ENCODE results near the gene PRRT4. TPM values are rescaled to one million over a fixed set of nuclear protein-coding genes. Genes with fewer than 3 reads are reported as not detected.

The PRRT4 gene
- total RNA-seq, 1 donor from 2014 or later, result under 0.01 TPM

DNA sequence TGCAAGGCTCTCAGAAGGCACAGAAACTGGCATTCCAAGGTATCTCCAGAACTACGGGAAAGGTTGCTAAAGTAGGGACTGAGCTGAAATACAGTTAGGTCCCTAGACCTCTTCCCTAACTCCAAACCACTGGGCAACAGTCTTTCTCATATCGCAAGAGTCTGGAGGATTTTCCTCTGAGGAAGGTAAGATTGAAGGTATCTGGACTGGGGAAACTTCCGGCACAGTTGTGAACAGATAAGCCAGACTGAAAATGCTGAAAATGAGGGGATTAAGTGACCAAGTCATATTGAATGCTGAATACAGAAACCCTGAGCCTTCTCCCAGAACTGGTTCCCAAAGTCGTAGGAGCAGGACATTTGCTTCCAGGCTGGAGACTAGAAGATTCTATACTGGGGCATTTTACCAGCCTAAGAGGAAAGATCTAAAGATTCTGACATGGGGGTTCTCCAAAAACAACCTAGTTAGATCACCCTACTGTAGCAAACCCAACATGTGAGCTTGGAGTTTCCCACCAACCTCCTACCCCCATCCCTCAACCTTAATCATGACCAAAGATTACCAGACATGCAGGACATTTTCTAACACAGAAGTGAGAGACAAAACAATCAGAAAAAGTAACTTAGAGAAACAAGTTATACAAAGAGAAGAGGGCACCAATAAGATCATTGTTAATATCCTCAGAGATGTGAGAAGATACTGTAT lies 2.8 kb upstream of the PRRT4 start:
- FAIRE-seq (no peak), DNase-seq (ENCODE audit: low read depth) (no peak)
- Histone ChIP-seq H3K4me3 (ENCODE audit: low read depth, low read length) (no peak overlapping the region), H3K36me3 (ENCODE audit: control insufficient read depth, insufficient read depth, low read length) (no peaks in the 10 kb centered on the region), H3K27me3 (ENCODE audit: control insufficient read depth, insufficient read depth, low read length) (peaks cover 2% of the 10 kb centered on the region)
- TF ChIP-seq, protein P1, sequence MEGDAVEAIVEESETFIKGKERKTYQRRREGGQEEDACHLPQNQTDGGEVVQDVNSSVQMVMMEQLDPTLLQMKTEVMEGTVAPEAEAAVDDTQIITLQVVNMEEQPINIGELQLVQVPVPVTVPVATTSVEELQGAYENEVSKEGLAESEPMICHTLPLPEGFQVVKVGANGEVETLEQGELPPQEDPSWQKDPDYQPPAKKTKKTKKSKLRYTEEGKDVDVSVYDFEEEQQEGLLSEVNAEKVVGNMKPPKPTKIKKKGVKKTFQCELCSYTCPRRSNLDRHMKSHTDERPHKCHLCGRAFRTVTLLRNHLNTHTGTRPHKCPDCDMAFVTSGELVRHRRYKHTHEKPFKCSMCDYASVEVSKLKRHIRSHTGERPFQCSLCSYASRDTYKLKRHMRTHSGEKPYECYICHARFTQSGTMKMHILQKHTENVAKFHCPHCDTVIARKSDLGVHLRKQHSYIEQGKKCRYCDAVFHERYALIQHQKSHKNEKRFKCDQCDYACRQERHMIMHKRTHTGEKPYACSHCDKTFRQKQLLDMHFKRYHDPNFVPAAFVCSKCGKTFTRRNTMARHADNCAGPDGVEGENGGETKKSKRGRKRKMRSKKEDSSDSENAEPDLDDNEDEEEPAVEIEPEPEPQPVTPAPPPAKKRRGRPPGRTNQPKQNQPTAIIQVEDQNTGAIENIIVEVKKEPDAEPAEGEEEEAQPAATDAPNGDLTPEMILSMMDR (IDR thresholded peaks at IDR 0.05; ENCODE audit: insufficient read depth, low read length, severe bottlenecking), result no peak

DNA sequence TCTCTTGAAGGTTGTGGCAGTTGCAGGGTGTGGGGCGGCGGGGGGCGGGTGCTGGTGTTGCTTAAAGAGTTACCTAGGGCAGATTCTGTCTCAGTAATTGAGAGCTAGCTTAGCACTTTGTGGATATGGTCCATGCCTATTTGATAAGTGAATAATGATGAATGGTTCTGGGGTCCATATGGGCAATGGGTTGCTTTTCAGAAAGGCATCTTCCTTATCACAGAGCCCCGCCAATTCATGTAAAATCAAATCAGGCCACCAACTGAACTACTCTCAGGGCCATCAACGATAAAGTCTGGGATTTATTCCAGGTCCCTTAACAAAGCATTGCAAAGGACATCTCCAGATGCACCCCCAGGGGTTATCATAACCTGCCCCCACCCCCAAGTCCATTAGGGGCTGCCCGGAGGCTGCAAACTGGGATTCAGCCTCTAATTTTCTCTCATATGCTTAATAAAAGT lies 1.8 kb upstream of the PRRT4 start:
- no peak overlapping the region for H3K4me3 ChIP-seq (ENCODE audit: low read depth, low read length)
- no peak for DNase-seq (ENCODE audit: low read depth)
- H3K27me3 ChIP-seq (ENCODE audit: control insufficient read depth, insufficient read depth, low read length), result peaks cover 2% of the 10 kb centered on the region
- no peaks in the 10 kb centered on the region for H3K36me3 ChIP-seq (ENCODE audit: control insufficient read depth, insufficient read depth, low read length)
- FAIRE-seq, result no peak
- TF ChIP-seq, protein P1 (IDR thresholded peaks at IDR 0.05; ENCODE audit: insufficient read depth, low read length, severe bottlenecking), result no peak

DNA sequence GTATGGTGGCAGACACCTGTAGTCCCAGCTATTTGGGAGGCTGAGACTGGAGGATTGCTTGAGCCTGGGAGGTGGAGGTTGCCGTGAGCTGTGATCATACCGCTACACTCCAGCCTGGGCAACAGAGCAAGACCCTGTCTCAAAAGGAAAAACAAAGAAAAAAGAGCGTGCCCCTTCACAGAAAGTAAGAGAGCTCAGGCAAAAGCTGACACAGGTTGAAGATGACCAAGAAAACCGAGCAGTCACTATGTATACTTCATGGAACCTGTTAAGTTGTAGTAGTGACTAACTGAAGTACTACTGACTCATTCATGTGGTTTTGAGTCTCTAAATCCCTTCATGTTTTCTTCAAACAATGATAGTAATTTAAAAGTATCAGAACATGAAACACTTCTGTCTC lies 1.2 kb upstream of the PRRT4 start:
- DNase-seq (ENCODE audit: low read depth), result peak; percentile 90
- no peak for FAIRE-seq
- Histone ChIP-seq H3K36me3 (ENCODE audit: control insufficient read depth, insufficient read depth, low read length) (no peaks in the 10 kb centered on the region), H3K4me3 (ENCODE audit: low read depth, low read length) (no peak overlapping the region), H3K27me3 (ENCODE audit: control insufficient read depth, insufficient read depth, low read length) (peaks cover 2% of the 10 kb centered on the region)
- TF ChIP-seq, protein P1 (IDR thresholded peaks at IDR 0.05; ENCODE audit: insufficient read depth, low read length, severe bottlenecking), result no peak

DNA sequence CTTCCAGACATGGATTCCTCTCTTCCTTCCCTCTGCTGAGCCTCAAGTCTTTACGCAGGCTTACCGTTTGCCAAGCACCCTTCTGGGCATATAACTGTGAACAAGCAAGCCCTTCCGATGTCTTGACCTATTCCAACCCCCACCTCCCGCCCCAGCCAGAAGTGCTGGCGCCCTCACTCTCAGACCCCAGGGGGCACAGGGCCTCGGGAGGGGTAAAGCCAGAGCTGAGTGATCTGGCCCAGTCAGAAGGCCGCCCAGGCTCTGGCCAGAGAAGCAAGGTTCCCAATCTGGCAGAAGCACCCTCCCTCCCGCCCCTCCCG lies 1.2 kb downstream of the PRRT4 start:
- DNase-seq (ENCODE audit: low read depth) (no peak), FAIRE-seq (no peak)
- TF ChIP-seq, protein P1 (IDR thresholded peaks at IDR 0.05; ENCODE audit: insufficient read depth, low read length, severe bottlenecking), result no peak
- Histone ChIP-seq H3K36me3 (ENCODE audit: control insufficient read depth, insufficient read depth, low read length) (no peaks in the 10 kb centered on the region), H3K4me3 (ENCODE audit: low read depth, low read length) (no peak overlapping the region), H3K27me3 (ENCODE audit: control insufficient read depth, insufficient read depth, low read length) (peaks cover 2% of the 10 kb centered on the region)

DNA sequence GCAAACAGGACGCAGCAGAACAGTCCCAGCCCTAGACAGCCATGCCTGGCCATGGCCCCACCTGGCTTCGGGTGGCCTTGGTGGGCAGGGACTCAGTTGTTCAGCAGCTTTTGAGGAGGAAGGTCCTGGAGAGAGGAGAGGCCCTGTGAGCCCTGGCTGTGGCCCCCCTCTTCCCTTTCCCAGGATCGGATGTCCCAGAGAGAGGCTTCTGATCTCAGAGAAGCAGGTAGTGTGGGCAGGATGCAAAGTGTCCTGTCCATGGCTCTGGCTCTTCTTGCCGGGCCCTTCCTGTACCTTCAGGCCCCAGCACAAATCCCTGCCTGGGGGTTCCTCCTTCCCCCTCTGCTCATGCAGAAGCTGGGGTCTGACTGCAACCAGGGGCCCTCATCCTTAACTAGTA lies 1.6 kb downstream of the PRRT4 start:
- FAIRE-seq, result no peak
- no peak for DNase-seq (ENCODE audit: low read depth)

More for the DNA sequence above, 1.6 kb downstream of the PRRT4 start:
- H3K4me3 ChIP-seq (ENCODE audit: low read depth, low read length), result no peak overlapping the region
- H3K36me3 ChIP-seq (ENCODE audit: control insufficient read depth, insufficient read depth, low read length), result no peaks in the 10 kb centered on the region
- peaks cover 2% of the 10 kb centered on the region for H3K27me3 ChIP-seq (ENCODE audit: control insufficient read depth, insufficient read depth, low read length)
- TF ChIP-seq, protein P1 (IDR thresholded peaks at IDR 0.05; ENCODE audit: insufficient read depth, low read length, severe bottlenecking), result no peak

Data from bronchial epithelial cell (primary cell).